GM19438 (cell line): ENCODE results near the gene IFT80.
A peak's percentile ranks its signal among the peaks of the same experiment; 100 is the strongest.
"Not testable (repeated sequence)": the region's sequence is repeated elsewhere in the genome, so short reads cannot be mapped to it uniquely, and the experiment has no call there.

Source experiments
- ATAC-seq: cut with Tn5 transposase; IDR thresholded peaks from one replicate; pipeline ENCODE4 v1.9.1; 2021; ENCODE audit warnings: low read depth; ENCODE audit not compliant: unreplicated experiment

Gene IFT80

DNA sequence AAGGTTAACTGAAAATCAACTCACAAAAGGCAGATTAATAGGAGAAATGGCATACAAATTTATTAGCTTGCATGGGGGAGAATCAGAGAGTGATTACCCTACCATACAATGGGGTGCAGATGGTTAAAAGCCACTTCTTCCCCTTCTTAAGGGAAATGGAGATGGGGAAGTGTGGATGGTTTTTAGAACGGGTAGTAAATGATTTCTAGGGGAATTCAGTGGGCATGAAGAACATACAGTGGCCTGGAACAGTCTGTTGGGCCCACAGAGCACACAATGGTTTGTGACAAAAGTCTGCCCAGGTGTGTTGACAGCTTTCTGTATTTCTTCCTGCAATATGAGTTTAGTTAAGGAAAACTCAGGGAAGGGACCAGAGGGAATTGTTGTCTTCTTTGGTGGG is 112.8 kb downstream of the IFT80 start:
- ATAC-seq, result no peak

DNA sequence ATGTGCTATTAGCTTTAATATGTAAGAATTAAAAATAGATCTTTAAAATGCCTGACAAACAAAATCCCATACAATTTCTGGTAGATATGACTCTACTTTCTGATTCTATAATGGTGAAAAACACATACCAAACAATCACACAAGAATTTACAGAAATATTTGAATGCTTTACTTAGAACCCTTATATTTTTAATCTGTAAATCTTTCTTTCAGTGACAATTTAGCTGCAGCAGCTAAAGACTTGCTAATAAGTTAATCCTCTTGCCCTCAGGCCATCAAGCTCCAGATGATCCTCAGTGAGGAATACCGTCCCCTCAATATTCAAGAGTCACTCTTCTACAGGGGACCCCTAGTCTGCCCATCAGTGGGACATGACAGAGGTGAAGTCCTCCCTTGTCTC is 118.2 kb downstream of the IFT80 start:
- no peak for ATAC-seq

DNA sequence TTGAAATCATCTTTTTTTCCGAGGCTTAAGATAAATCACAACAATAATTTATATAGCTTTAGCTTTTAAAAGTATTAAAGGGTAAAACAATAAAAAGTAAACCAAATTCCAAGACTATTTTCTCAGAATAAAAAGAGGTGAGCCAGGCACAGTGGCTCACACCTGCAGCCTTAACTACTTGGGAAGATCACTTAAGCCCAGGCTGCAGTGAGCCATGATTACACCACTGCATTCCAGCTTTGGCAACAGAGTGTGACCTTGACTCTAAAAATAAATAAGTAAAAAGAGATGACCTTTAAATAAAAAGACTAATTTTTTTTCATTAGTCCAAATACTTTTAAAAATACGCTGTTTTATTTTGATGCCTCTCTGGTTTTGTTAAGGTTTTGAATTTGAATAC is 119.4 kb downstream of the IFT80 start:
- no peak for ATAC-seq

DNA sequence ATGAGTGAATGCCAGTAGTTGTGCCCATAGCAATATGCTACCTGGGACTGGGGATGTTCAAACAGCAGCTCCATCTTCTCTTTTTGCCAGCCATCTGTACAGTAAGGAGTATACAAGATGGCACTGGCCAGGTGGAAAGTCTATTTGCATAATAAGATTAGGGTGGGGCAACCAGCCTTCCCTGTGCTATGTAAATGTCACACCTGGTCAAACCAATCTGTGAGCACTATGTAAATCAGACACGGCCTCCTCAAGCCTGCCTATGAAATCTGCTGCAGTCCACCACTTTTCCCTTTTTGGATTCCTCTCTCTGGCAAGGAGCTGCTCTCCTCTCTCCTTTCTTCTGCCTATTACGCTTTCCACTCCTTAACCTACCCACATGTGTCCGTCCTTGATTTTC is 120.8 kb downstream of the IFT80 start:
- ATAC-seq, result no peak

DNA sequence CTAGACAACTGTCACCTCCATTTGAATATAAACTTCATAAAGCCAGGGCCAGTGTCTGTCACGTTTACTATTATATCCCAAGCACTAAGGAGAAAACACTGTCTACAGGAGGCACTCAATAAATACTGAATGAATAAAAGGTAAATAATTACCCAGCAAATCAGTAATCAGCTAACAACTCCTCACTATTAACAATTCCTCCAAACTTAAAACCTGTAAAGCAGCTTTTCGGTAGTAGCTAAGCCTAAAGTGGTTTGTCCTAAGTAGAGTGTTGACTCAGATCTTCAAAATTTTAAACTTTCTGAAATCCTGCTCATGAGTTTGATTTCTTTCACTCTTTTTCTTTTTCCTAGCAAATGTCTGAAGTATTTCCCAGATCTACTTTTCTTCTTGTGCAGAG is 133.9 kb downstream of the IFT80 start:
- ATAC-seq, result no peak

DNA sequence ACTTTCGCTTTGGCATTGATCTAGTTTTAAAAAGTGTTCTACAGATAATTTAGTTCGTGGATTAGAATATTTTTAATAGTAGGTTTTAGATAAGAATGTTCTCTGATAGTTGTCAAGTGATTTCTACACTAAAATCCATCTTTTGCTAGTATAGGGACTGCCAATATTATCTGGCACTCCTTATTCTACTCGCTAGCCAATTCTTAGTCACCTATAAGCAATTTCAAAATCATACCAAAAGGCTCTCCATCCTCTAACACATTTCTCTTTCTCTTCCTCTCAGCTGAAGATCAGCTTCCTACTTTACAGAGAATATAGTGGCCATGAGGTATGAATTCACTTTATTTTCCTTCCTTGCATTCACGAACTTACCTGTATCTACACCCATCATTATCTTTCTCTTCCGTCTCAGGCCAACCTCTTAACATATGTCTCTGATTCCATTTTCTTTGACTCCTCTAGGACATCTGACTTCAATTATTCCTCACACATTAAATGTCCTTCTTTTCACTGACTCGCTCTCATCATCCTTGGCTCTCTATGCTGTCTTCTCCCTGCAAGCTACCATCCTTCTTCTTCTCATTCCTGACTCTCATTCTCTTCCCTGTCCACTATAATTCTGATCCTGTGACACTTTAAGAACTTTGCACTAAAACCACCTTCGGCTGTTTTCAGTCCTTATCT is 138.3 kb downstream of the IFT80 start:
- no peak for ATAC-seq

DNA sequence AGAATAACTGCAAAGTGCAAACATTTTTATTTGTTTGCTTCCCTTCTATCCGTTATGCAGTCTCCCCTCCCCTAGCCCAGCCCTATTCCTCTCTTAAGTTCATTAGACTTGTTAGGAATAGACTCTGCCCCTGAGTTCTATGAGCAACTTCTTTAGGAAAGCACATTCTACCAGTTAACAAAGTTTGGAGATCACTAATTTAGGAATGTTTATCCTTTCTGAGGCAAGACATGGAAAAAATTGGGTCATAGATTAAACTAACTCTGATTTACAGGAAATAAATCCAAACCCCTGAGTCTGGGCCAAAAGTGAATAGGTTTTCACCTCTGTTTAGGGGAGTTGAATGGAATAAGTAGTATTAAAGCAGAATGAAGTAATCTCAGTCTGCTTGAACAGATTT is 139.4 kb downstream of the IFT80 start:
- ATAC-seq, result no peak

DNA sequence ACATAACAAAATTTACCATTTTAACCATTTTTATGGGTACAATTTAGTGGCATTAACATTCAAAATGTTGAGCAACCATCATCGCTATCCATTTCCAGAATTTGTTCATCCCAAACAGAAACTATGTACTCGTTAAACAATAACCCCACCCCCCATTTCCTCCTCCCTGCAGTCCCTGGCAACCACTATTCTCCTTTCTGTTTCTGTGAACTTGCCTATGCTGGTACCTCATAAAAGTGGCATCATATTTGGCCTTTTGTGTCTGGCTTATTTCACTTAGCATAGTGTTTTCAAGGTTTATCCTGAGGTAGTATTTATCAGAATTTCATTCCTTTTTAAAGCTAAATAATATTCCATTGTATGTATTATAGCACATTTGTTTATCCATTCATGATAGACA is 141.4 kb downstream of the IFT80 start:
- ATAC-seq, result no peak

DNA sequence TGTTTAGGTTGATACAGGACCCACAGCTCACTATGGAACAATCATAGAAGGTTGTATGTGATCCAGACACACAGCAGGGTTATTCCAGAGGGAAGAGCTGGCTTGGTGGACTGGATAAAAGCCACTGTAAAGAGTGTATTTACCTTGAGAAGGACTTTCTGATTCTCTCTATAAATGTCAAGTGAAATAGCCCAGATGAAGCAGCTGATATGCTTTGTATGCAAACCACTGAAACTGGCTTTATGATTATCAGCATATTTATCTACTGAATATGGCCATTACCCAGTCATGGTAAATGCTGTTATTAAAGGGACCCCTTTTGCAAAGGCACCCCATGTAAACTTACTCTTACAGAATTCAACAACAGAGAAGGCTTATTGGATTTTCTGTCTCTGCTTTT is 145.7 kb downstream of the IFT80 start:
- ATAC-seq, result no peak

DNA sequence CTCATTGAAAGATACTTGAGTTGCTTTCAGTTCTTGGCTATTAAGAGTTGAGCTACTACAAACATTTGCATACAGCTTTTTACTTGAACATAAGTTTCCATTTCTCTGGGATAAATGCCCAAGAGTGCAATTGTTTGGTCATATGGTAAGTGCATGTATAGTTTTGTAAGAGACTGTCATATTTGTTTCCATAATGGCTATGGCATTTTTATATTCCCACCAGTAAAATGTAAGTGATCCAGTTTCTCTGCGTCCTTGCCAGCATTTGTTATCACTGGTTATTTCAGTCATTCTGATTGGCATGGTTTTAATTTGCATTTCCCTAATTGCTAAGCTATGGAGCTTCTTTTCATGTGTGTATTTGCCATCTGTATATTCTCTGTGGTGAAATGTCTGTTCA is 151.3 kb downstream of the IFT80 start:
- ATAC-seq, result no peak

DNA sequence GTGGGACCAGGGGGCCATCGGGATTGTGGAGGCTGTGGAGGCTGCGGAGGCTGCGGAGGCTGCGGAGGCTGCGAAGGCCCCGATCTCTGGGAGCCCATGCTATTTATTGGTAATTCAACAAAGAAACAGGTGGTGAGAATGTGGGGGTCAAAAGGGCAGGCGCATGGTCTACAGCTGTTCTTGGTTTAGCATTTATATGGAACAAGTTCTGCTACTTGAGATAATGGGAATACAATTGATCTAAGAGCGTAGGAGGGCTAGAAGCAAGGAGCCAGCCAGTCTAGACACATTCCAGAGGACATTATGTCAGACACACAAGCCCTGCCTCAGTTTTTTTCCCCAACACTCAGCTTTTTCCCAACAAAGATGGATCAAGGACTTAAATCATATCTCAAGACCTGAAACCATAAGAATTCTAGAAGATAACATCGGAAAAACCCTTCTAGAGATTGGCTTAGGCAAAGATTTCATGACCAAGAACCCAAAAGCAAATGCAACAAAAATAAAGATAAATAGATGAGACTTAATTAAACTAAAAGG is 153.7 kb downstream of the IFT80 start:
- no peak for ATAC-seq

DNA sequence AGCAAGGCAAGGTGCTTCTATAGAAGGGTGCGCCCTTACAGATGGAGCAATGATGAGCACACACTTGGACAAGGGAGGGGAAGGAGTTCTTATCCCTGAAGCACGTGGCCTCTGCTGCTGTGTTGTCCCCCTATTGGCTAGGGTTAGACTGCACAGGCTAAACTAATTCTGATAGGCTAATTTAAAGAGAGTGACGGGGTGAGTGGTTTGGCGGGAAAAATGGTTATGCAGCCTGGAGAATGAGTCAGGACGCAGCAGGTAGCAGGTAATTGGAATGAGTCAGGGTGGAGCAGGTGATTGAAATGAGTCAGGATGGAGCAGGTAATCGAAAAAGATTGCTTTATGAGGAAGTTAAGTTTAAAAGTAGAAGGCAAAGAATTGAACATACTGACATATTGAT is 158.3 kb downstream of the IFT80 start:
- ATAC-seq, result not testable (repeated sequence)

DNA sequence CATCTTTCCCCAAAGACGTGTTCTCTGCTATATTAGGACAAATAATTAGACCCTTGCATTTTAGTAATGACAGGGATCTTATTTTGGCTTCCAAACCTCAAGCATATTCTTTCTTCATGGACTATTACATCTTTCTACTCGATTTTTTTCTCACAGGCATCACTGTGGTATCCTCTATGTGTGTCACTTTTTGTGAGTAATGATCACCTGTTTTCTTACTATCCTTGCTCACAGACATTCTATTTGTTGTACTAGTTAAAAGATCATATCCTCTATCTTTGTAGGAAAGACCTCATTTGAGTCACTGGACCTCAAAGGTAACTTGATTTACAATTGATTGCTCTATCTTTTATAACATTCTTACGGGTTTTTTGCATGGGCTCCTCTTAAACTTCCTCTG is 167.0 kb downstream of the IFT80 start:
- ATAC-seq, result no peak

DNA sequence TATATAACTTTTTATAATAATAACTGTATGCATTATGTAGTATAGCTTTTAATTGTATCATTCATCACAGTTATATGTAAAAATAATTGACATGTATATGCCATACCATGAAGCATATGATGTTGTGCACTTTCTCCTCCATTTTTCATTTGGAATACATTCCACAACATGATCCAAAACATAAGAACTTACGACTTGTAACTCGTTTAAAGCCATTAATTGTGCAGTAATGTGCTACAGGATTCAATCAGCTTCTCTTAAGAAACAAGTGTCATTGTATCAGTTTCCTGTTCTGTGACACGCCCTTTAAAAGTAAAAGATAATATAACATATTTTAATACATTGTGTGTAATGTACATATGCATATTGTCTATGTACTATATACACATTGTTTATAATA is 171.6 kb downstream of the IFT80 start:
- no peak for ATAC-seq

DNA sequence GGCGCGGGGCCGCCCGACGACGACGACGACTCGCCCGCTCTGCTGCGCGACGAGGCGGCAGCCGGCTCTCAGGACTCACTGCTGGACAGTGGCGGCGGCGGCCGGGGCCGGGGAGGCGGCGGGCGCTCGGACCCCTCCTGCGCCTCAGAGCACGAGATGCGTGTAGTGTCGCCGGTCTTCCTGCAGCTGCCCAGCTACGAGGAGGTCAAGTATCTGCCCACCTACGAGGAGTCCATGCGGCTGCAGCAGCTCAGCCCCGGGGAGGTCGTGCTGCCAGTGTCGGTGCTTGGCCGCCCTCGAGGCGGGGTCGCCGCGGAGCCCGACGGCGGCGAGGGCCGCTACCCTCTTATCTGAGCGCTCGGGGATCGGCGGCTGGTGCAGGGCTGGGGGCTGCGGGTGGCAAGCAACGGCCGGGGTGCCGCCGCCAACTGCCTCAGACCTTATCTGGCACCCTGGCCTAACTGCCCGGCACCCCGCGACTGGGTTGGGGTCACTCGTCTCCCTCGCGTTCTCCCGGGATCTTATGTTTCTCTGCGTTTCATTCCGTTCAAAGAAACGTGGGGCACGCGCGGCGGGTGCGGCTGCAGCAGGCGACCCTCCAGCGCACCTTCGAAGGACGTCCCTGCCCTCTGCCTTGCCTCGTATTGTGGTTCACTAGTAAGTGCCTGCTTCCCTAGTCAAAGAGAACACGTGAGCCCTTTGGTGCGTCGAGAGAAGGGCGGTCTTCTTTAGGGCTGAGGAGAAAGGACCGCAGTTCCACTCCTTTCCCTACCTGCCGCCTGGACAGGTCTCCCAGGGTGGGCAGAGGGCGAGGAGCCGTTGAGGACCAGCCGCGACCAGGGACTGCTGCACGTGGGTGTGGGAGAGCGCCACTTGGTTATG is 172.8 kb downstream of the IFT80 start:
- ATAC-seq, result peak; percentile 35

DNA sequence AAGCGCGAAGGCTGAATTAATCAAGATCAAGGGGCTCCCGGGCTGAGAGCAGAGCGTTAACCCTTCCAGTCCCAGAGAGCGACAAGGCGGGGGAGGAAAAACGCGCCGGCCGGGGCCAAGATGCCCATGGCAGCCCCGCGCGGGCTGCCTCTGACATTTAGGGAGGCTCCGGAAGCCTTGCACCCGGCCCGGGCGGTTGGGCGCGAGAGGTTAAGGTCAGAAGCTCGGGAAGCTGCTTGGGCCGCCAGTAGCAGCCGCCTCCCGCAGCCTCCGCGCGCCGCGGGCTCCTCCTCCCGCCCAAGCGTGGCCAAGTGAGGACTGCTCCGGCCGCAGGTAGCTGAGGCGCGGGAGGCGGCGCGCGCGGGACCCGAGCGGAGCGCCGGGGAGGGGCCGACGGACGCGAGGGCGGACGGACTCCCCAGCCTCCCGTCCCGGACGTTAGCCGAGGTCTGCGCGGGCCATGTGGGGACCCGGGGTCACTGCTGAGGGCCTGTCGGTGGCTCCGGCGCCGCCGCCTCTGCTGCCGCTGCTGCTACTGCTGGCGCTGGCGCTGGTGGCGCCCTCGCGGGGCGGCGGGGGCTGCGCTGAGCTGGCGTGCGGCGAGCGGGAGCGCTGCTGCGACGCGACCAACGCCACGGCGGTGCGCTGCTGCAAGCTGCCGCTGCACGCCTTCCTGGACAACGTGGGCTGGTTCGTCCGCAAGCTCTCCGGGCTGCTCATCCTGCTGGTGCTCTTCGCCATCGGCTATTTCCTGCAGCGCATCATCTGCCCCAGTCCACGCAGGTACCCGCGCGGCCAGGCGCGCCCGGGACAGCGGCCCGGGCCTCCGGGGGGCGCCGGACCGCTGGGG is 173.6 kb downstream of the IFT80 start, which contains the start of gene C3orf80:
TSS of gene C3orf80 (plus strand) at position 247 of the 850 bp plus-strand sequence. CDS start at position 461, 214 bp downstream.
- ATAC-seq, result peak; percentile 82

DNA sequence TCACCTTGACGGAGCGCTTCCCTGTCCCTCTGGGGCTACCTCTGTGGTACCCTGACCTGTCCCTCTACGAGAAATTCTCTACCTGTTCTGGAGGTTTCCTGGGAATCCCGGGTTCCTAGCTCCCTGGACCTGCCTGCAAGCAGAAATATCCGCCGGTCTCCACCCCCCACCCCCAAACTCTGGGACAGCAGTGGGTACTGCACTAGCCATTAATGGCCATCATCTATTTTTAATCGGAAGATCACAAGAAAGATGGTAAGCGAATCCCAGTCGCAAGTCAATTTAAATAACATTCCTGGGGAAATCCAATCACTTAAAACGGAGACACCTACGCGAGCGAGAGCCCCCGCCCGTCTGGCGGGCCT is 174.2 kb downstream of the IFT80 start:
- ATAC-seq, result no peak

DNA sequence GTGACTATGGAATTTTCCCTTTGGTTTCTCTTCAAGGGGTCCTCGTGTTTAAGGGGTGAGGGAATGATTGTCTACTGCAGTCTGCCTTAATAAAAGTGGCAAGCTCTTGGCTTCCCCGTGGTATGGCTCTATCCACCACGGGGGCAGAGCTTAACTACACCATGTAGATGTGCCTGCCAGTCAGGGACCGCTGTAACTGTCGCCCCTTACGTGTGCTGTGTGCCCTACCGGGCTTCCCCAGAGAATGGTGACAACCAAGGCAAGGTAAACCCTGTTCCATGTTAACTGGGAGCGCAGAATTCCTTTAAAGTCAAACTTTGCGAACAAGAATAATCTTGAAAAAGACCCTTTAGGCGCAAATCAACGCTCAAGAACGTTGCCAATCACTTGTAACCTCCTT is 174.8 kb downstream of the IFT80 start:
- no peak for ATAC-seq

DNA sequence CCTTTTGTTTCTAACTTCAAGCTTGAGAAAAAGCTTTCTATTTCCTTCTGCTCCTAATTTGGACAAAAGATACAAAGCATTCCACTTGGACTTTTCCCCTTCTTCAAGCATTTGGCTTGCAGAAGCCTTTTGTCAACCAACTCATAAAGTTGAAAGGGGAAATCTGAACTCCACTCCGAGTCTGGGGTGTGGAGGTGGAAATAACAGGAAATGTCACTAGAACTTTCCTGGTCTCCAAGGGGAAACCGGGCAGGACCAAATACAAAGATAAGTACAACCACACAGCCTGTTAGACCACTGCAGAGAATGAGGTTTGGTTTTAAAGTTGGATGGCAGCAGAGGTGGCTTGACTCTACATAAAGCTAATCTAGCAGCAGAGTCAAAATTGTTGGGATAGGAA is 178.0 kb downstream of the IFT80 start:
- ATAC-seq, result no peak

DNA sequence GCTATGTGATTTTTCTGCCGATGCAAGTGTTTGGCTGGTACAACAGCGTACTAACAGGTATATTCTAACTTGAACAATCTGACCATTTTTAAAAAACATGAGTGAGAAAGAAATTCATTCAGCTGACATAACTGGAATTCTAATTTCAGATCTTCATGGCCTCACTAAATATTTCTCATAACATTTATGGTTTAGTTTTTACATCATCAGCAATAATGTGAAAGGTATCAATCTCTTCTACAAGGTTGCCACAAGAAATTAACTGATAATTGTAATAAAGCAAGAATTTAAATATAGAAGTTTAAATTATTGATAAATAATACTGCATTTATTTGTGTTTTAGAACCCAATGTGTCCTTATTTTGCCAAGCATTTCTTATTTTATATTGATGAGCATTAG is 179.0 kb downstream of the IFT80 start:
- no peak for ATAC-seq

DNA sequence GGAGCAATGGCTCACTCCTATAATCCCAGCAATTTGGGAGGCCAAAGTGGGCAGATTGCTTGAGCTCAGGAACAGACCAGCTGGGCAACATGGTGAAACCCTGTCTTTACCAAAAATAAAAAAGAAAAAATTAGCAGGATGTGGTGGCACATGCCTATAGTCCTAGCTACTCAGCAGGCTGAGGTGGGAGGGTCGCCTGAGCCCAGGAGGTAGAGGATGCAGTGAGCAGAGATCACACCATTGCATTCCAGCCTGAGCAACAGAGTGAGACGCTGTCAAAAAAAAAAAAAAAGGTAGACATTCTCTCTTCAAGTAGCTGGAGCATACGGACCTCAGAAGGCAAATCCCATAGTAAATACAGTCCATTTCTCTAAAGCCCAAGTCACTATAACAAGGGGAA is 180.9 kb downstream of the IFT80 start:
- ATAC-seq, result no peak
